Measurements from ENCODE around the gene SMIM38. TPM values are rescaled to one million over a fixed set of nuclear protein-coding genes. Genes with fewer than 3 reads are reported as not detected.

SMIM38 gene
- total RNA-seq, 1 experiment from 2014 or later, result 0.33 TPM

GRCh38 chr11:69150175-69150574, 5.6 kb upstream of the SMIM38 start:
- Mint-ChIP-seq H3K27me3 (ENCODE audit: unreplicated experiment) (no peaks in the 10 kb centered on the region), H3K4me3 (ENCODE audit: low read depth, unreplicated experiment) (no peak overlapping the region), H3K9me3 (ENCODE audit: low read depth, unreplicated experiment) (peaks cover 22% of the 10 kb centered on the region), H3K36me3 (ENCODE audit: insufficient read depth, unreplicated experiment) (no peaks in the 10 kb centered on the region), H3K4me1 (ENCODE audit: low read depth, unreplicated experiment) (peaks cover 2% of the 10 kb centered on the region), H3K27ac (ENCODE audit: unreplicated experiment) (no peak overlapping the region)
- no peak for DNase-seq
- BruUV-seq (replicated peaks), result no TSS peak
- CTCF ChIA-PET, result no interaction called here
- intact Hi-C loops (cut with micrococcal nuclease; ENCODE audit: unreplicated experiment), result no loop called here
- TF ChIP-seq CTCF (IDR thresholded peaks at IDR 0.05; ENCODE audit: unreplicated experiment), result no peak

- Mint-ChIP-seq H3K27me3 (ENCODE audit: unreplicated experiment) (no peaks in the 10 kb centered on the region), H3K36me3 (ENCODE audit: insufficient read depth, unreplicated experiment) (no peaks in the 10 kb centered on the region), H3K4me3 (ENCODE audit: low read depth, unreplicated experiment) (no peak overlapping the region), H3K4me1 (ENCODE audit: low read depth, unreplicated experiment) (no peaks in the 10 kb centered on the region), H3K27ac (ENCODE audit: unreplicated experiment) (no peak overlapping the region), H3K9me3 (ENCODE audit: low read depth, unreplicated experiment) (peaks cover 10% of the 10 kb centered on the region)
- no TSS peak for BruUV-seq (replicated peaks)
- DNase-seq, result no peak
- intact Hi-C loops (cut with micrococcal nuclease; ENCODE audit: unreplicated experiment), result no loop called here
- CTCF ChIA-PET, result interaction anchor here (0.6 kb wide), 2 partner anchors 205 to 252 kb away, joined by 3 to 4 read pairs; no protein-coding TSS in a partner anchor
- TF ChIP-seq CTCF (IDR thresholded peaks at IDR 0.05; ENCODE audit: unreplicated experiment), result no peak
These were observed 3.9 kb upstream of the SMIM38 start for GRCh38 chr11:69151836-69152235.

GRCh38 chr11:69152733-69153421, 2.9 kb upstream of the SMIM38 start:
- intact Hi-C loops (cut with micrococcal nuclease; ENCODE audit: unreplicated experiment), result no loop called here
- Mint-ChIP-seq H3K4me3 (ENCODE audit: low read depth, unreplicated experiment) (no peak overlapping the region), H3K4me1 (ENCODE audit: low read depth, unreplicated experiment) (no peaks in the 10 kb centered on the region), H3K9me3 (ENCODE audit: low read depth, unreplicated experiment) (peaks cover 10% of the 10 kb centered on the region), H3K36me3 (ENCODE audit: insufficient read depth, unreplicated experiment) (no peaks in the 10 kb centered on the region), H3K27me3 (ENCODE audit: unreplicated experiment) (no peaks in the 10 kb centered on the region), H3K27ac (ENCODE audit: unreplicated experiment) (no peak overlapping the region)
- DNase-seq, result no peak
- CTCF ChIA-PET, result interaction anchor here (0.6 kb wide), 1 partner anchor 204 kb away, joined by 4 read pairs; no protein-coding TSS in a partner anchor
- no peak for TF ChIP-seq CTCF (IDR thresholded peaks at IDR 0.05; ENCODE audit: unreplicated experiment)
- no TSS peak for BruUV-seq (replicated peaks)

DNA sequence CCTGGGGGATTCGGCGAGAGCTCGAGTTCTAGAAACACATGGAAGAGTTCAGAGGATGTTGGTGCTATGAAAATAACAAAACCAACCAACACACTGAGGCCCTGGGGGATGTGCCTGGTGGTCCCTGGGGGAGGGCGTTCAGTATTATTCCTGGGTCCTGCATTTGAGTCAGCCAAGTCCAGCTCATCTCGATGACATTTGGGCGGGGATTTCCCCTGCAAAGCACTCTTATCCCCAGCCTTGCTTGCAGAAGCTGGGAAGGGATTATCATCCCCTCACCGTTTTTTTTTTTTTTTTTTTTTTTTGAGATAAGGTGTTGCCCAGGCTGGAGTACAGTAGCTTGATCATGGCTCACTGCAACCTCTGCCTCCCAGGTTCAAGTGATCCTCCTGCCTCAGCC, 2.1 kb upstream of the SMIM38 start:
- no TSS peak for BruUV-seq (replicated peaks)
- H3K4me3 Mint-ChIP-seq (ENCODE audit: low read depth, unreplicated experiment), result no peak overlapping the region
- intact Hi-C loops (cut with micrococcal nuclease; ENCODE audit: unreplicated experiment), result no loop called here

More for the DNA sequence above, 2.1 kb upstream of the SMIM38 start:
- TF ChIP-seq CTCF (IDR thresholded peaks at IDR 0.05; ENCODE audit: unreplicated experiment), result no peak
- peaks cover 8% of the 10 kb centered on the region for H3K9me3 Mint-ChIP-seq (ENCODE audit: low read depth, unreplicated experiment)
- no peak overlapping the region for H3K27ac Mint-ChIP-seq (ENCODE audit: unreplicated experiment)
- no peak for DNase-seq
- H3K36me3 Mint-ChIP-seq (ENCODE audit: insufficient read depth, unreplicated experiment), result no peaks in the 10 kb centered on the region
- no peaks in the 10 kb centered on the region for H3K4me1 Mint-ChIP-seq (ENCODE audit: low read depth, unreplicated experiment)
- CTCF ChIA-PET, result interaction anchor here (0.7 kb wide), 1 partner anchor 694 kb away, joined by 4 read pairs; no protein-coding TSS in a partner anchor
- H3K27me3 Mint-ChIP-seq (ENCODE audit: unreplicated experiment), result no peaks in the 10 kb centered on the region
